ENCODE results near the gene ARMC6. TPM values are rescaled to one million over a fixed set of nuclear protein-coding genes. Genes with fewer than 3 reads are reported as not detected.

ARMC6 gene
- total and polyA plus RNA-seq, 2 donors (not counting 3 experiments of a cell fraction or from before 2014, with no cell fraction given): 33.9 to 44.7 TPM

- Histone ChIP-seq H4K20me1 (replicated peaks; ENCODE audit: control insufficient read depth, extremely low read depth, insufficient read depth, low read length) (no peaks in the 10 kb centered on the region), H3K4me1 (ENCODE audit: control insufficient read depth, extremely low read depth, insufficient read depth, low read length) (no peaks in the 10 kb centered on the region), H2AFZ (ENCODE audit: low read depth, low read length) (no peak overlapping the region), H3K79me2 (ENCODE audit: control insufficient read depth, insufficient read depth, low read length) (no peaks in the 10 kb centered on the region), H3K9me3 (replicated peaks; ENCODE audit: control insufficient read depth, insufficient read depth, low read length) (no peaks in the 10 kb centered on the region), H3K4me3 (replicated peaks in 1 of 3; ENCODE audit: insufficient read depth in 1 of 3, low read depth in 1 of 3, low read length in 3 of 3) (no peak overlapping the region), H3K9ac (replicated peaks; ENCODE audit: extremely low read depth, insufficient read depth, low read length) (no peak overlapping the region), H3K27me3 (ENCODE audit: control insufficient read depth in 2 of 2, insufficient read depth in 2 of 2, low read length in 2 of 2) (no peaks in the 10 kb centered on the region), H3K36me3 (ENCODE audit: control insufficient read depth in 2 of 2, extremely low read depth in 1 of 2, insufficient read depth in 2 of 2, low read length in 2 of 2) (peaks cover 26 to 33% of the 10 kb centered on the region in 2 experiments), H3K9me1 (replicated peaks; ENCODE audit: control insufficient read depth, extremely low read depth, insufficient read depth, low read length) (no peaks in the 10 kb centered on the region), H3K27ac (ENCODE audit: insufficient read depth, low read depth, low read length) (no peak overlapping the region), H3K4me2 (ENCODE audit: insufficient read depth, low read length) (no peak overlapping the region)
- POLR2A ChIA-PET: no interaction called here
- TF ChIP-seq CTCF (IDR thresholded peaks at IDR 0.05; ENCODE audit: extremely low read depth in 1 of 2, insufficient read depth in 1 of 2, low read depth in 1 of 2, low read length in 2 of 2) (no peak), POLR2A (IDR thresholded peaks at IDR 0.05; ENCODE audit: low read depth, low read length) (no peak), GATA2 (IDR thresholded peaks at IDR 0.05; ENCODE audit: insufficient read depth, insufficient read length, low read depth, low read length) (no peak), MAX (IDR thresholded peaks at IDR 0.05; ENCODE audit: insufficient read depth, insufficient read length) (no peak), POLR2AphosphoS5 (IDR thresholded peaks at IDR 0.05; ENCODE audit: insufficient read depth, low read depth, low read length) (no peak), JUN (IDR thresholded peaks at IDR 0.05; ENCODE audit: borderline replicate concordance, insufficient read depth, insufficient read length, low read depth) (no peak), FOS (IDR thresholded peaks at IDR 0.05; ENCODE audit: borderline replicate concordance, insufficient read depth, low read length) (no peak), EZH2 (IDR thresholded peaks at IDR 0.05; ENCODE audit: borderline replicate concordance, low read depth, low read length, severe bottlenecking) (no peak), MYC (IDR thresholded peaks at IDR 0.05; ENCODE audit: low read depth, low read length) (no peak)
- BruUV-seq (replicated peaks): no TSS peak
- dilution Hi-C loops (cut with MboI; ENCODE audit: extremely low pct_ligation_motif_present, low sequenced_read_pairs): no loop called here
- DNase-seq (ENCODE audit: low read depth, low spot score) (no peak), FAIRE-seq (no peak)
- CTCF ChIA-PET: interaction anchor here (1.0 kb wide), 1 partner anchor 80 kb away, joined by 3 read pairs; no protein-coding TSS in a partner anchor
- intact Hi-C loops (cut with micrococcal nuclease): no loop called here
Observed at GRCh38 chr19:19009951-19010350, 23.5 kb upstream of the ARMC6 start.

Measured in endothelial cell of umbilical vein (primary cell).